Activated T-cell treated with anti-CD3 and anti-CD28 coated beads, Interleukin-2, amount 50 U/mL, for 48 hours (primary cell): ENCODE results near the gene CMSS1.
A peak's percentile ranks its signal among the peaks of the same experiment; 100 is the strongest.
"Not testable (repeated sequence)": the region's sequence is repeated elsewhere in the genome, so short reads cannot be mapped to it uniquely, and the experiment has no call there.

ENCODE experiments used
- DNase-seq, 2 experiments: peaks; one replicate each; pipeline ENCODE4 v3.0.0-alpha.2; 2020

Gene CMSS1

GRCh38 chr3:100032243-100032642 lies 214.6 kb downstream of the CMSS1 start:
- DNase-seq = no peak

- DNase-seq = no peak
Measured at GRCh38 chr3:100033184-100033583, 215.5 kb downstream of the CMSS1 start.

- DNase-seq = no peak
Measured at GRCh38 chr3:100033903-100034471, 216.3 kb downstream of the CMSS1 start.

- no peak for DNase-seq
Measured at GRCh38 chr3:100039075-100039474, 221.4 kb downstream of the CMSS1 start.

GRCh38 chr3:100040451-100041225 lies 223.0 kb downstream of the CMSS1 start:
- DNase-seq = no peak

GRCh38 chr3:100041328-100041749 lies 223.7 kb downstream of the CMSS1 start:
- no peak for DNase-seq

GRCh38 chr3:100042166-100042981 lies 224.7 kb downstream of the CMSS1 start:
- DNase-seq = no peak

GRCh38 chr3:100043271-100043670 lies 225.6 kb downstream of the CMSS1 start:
- DNase-seq = no peak

GRCh38 chr3:100044369-100044768 lies 226.7 kb downstream of the CMSS1 start:
- DNase-seq = no peak

- no peak for DNase-seq
Measured at GRCh38 chr3:100045696-100046095, 228.0 kb downstream of the CMSS1 start.

GRCh38 chr3:100046986-100047385 lies 229.3 kb downstream of the CMSS1 start:
- no peak for DNase-seq

GRCh38 chr3:100047455-100048141 lies 229.9 kb downstream of the CMSS1 start:
- peak in 1 of 2 experiments; percentile 18 for DNase-seq

- DNase-seq = no peak
Measured at GRCh38 chr3:100048248-100048647, 230.6 kb downstream of the CMSS1 start.

- not testable (repeated sequence) for DNase-seq
Measured at GRCh38 chr3:100051513-100051912, 233.9 kb downstream of the CMSS1 start.

- no peak for DNase-seq
Measured at GRCh38 chr3:100053951-100054620, 236.4 kb downstream of the CMSS1 start.

GRCh38 chr3:100057716-100058575 lies 240.3 kb downstream of the CMSS1 start:
- DNase-seq = no peak

GRCh38 chr3:100059472-100059871 lies 241.8 kb downstream of the CMSS1 start:
- DNase-seq = no peak

- no peak for DNase-seq
Measured at GRCh38 chr3:100060685-100061484, 243.2 kb downstream of the CMSS1 start.

- DNase-seq = no peak
Measured at GRCh38 chr3:100062665-100063064, 245.0 kb downstream of the CMSS1 start.

GRCh38 chr3:100063929-100064461 lies 246.3 kb downstream of the CMSS1 start:
- no peak for DNase-seq
